CD4-positive, alpha-beta T cell (primary cell): Measurements from ENCODE around the gene MED15. TPM values are rescaled to one million over a fixed set of nuclear protein-coding genes. Genes with fewer than 3 reads are reported as not detected.

Experiments
- ATAC-seq: fragments of 200-7000 bp; cut with Tn5 transposase; one replicate; pipeline ENCODE4 v1.10.0; 2022; ENCODE audit warnings: mild to moderate bottlenecking; ENCODE audit not compliant: poor library complexity
- CTCF ChIA-PET: fragments of 350-600 bp; sonication (Branson Sonifier 250); formaldehyde crosslinking; loops from one replicate; lab custom pipeline; 2021; ENCODE audit warnings: antibody characterized with exemption, inconsistent platforms; lab: Charles Lee
- POLR2A ChIA-PET: fragments of 350-600 bp; sonication (Branson Sonifier 250); formaldehyde crosslinking; loops from one replicate; lab custom pipeline; 2021; ENCODE audit warnings: antibody characterized with exemption, inconsistent platforms; lab: Charles Lee
- DNase-seq, 14 experiments: peaks; one replicate each; pipeline ENCODE4 v3.0.0-alpha.2; 2013 to 2020; ENCODE audit warnings: mixed read lengths in 2 of 14
- H3K27ac ChIP-seq, 2 donors: one replicate each; pipeline versions ENCODE4 v1.5.1 to v1.7.0; 2013; ENCODE audit warnings: low read length in 2 of 2, low read depth in 1 of 2, mild to moderate bottlenecking in 1 of 2
- H3K27me3 ChIP-seq, 2 experiments: 1 replicate in 1 of 2; 2 replicates in 1 of 2; pipeline versions ENCODE4 v1.6.1 to v1.7.0; 2013; ENCODE audit warnings: low read length in 2 of 2, control low read depth in 1 of 2, mild to moderate bottlenecking in 1 of 2, moderate library complexity in 1 of 2; ENCODE audit not compliant: insufficient read depth in 2 of 2, control insufficient read depth in 1 of 2
- H3K36me3 ChIP-seq: one replicate; pipeline ENCODE4 v1.6.1; 2013; ENCODE audit warnings: low read length, control low read depth; ENCODE audit not compliant: insufficient read depth
- H3K4me1 ChIP-seq: one replicate; pipeline ENCODE4 v1.6.1; 2013; ENCODE audit warnings: low read length, control low read depth; ENCODE audit not compliant: insufficient read depth
- H3K4me3 ChIP-seq: one replicate; pipeline ENCODE4 v1.5.1; 2013; ENCODE audit warnings: mild to moderate bottlenecking, low read length, moderate library complexity
- H3K9me3 ChIP-seq, 2 experiments: 1 replicate in 1 of 2; 2 replicates in 1 of 2; pipeline versions ENCODE4 v1.6.1 to v1.7.0; 2013; ENCODE audit warnings: low read length in 2 of 2, mild to moderate bottlenecking in 2 of 2, control low read depth in 1 of 2, moderate library complexity in 1 of 2; ENCODE audit not compliant: control insufficient read depth in 1 of 2, insufficient read depth in 1 of 2
- H3K27ac Mint-ChIP-seq: one replicate; pipeline ENCODE4 v1.8.0; 2020; ENCODE audit warnings: mixed read lengths
- H3K27me3 Mint-ChIP-seq: one replicate; pipeline ENCODE4 v1.8.0; 2021; ENCODE audit warnings: mixed read lengths
- H3K36me3 Mint-ChIP-seq: one replicate; pipeline ENCODE4 v1.8.0; 2021; ENCODE audit warnings: low read depth, mixed read lengths
- H3K4me1 Mint-ChIP-seq: one replicate; pipeline ENCODE4 v1.8.0; 2021; ENCODE audit warnings: low read depth, mixed read lengths
- H3K4me3 Mint-ChIP-seq: one replicate; pipeline ENCODE4 v1.8.0; 2020; ENCODE audit warnings: mild to moderate bottlenecking, mixed read lengths
- H3K9me3 Mint-ChIP-seq: one replicate; pipeline ENCODE4 v1.8.0; 2020; ENCODE audit warnings: mixed read lengths
- intact Hi-C, 2 experiments: fragments of 100-400 bp; cut with DNase I in 1 of 2; cut with micrococcal nuclease in 1 of 2; formaldehyde crosslinking; loops; one replicate each; pipeline versions ENCODE4 v1.15.1 to v1.9.0; 2023 to 2025; cut with DNase I, micrococcal nuclease
- total RNA-seq, 174 experiments: library from RNA in 2 of 174; stranded (reverse) in 2 of 174; gene quantifications; one replicate each; pipeline ENCODE4 v1.2.3 and lab custom pipeline; 2021 to 2026
- TF ChIP-seq, protein P1 (sequence below): fragments of 200-600 bp; IDR thresholded peaks from one replicate; pipeline ENCODE4 v1.8.0; 2022; ENCODE audit warnings: antibody characterized with exemption, mild to moderate bottlenecking

Gene MED15
- total RNA-seq, 2 experiments from 2014 or later, result 181 to 191 TPM

DNA sequence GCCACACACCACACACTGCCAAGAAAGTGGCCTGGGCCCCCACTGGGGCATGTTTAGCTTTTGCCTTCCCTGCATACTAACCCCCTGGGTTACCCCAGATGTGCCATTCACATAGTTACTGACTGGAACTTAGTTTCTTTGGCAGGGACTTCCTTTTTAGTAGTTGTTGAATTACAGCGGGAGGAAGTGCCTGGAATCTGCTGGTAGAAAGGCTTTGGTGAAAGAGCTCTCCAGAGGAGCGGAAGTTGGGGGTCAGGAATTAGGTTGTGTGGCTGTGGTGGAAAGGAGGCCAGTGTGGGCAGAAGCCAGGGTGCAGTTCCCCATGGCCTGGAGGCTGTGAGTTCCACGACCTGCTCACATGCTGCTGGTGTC is 69.0 kb downstream of the MED15 start:
- Mint-ChIP-seq H3K27me3 (no peaks in the 10 kb centered on the region), H3K9me3 (no peaks in the 10 kb centered on the region), H3K4me3 (no peak overlapping the region), H3K36me3 (peaks cover 97% of the 10 kb centered on the region), H3K4me1 (peaks cover 67% of the 10 kb centered on the region), H3K27ac (peak overlapping the region; percentile 27)
- ATAC-seq (no peak), DNase-seq (peak in 1 of 14 experiments; percentile 2)
- TF ChIP-seq, protein P1, sequence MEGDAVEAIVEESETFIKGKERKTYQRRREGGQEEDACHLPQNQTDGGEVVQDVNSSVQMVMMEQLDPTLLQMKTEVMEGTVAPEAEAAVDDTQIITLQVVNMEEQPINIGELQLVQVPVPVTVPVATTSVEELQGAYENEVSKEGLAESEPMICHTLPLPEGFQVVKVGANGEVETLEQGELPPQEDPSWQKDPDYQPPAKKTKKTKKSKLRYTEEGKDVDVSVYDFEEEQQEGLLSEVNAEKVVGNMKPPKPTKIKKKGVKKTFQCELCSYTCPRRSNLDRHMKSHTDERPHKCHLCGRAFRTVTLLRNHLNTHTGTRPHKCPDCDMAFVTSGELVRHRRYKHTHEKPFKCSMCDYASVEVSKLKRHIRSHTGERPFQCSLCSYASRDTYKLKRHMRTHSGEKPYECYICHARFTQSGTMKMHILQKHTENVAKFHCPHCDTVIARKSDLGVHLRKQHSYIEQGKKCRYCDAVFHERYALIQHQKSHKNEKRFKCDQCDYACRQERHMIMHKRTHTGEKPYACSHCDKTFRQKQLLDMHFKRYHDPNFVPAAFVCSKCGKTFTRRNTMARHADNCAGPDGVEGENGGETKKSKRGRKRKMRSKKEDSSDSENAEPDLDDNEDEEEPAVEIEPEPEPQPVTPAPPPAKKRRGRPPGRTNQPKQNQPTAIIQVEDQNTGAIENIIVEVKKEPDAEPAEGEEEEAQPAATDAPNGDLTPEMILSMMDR, result no peak
- Histone ChIP-seq H3K4me1 (peaks cover 70% of the 10 kb centered on the region), H3K27ac (no peak overlapping the region), H3K4me3 (no peak overlapping the region), H3K9me3 (no peaks in the 10 kb centered on the region), H3K36me3 (peaks cover 97% of the 10 kb centered on the region), H3K27me3 (no peaks in the 10 kb centered on the region)
- POLR2A ChIA-PET, result interaction anchor here (2.7 kb wide), 1 partner anchor 10 kb away, joined by 9 read pairs; no protein-coding TSS in a partner anchor
- intact Hi-C loops, result no loop called here
- CTCF ChIA-PET, result interaction anchor here (2.1 kb wide), 1 partner anchor 12 kb away, joined by 8 read pairs; no protein-coding TSS in a partner anchor

DNA sequence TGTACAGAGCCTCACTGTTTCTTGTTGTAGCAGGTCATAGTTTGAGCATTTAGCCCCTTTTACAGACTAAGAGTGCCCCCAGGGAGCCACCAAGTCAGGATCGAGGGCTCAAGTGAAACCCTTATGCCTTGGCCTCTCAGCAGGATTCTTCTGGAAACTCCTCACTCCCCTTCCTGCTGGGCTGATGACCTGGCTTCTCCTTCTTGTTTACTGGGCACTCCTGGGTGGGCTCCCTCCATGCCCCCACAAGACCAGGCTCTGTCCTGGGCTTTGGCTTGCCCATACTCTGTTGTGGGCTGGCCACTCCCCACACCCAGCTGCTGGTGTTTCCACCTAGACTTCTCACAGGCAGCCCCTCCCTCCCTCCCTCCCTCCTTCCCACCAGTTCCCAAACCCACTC is 69.6 kb downstream of the MED15 start:
- Mint-ChIP-seq H3K27ac (peak overlapping the region; percentile 55), H3K4me1 (peaks cover 65% of the 10 kb centered on the region), H3K4me3 (peak overlapping the region; percentile 42), H3K36me3 (peaks cover 97% of the 10 kb centered on the region), H3K27me3 (no peaks in the 10 kb centered on the region), H3K9me3 (no peaks in the 10 kb centered on the region)
- peak in 2 of 14 experiments; percentile 2 to 31 for DNase-seq
- ChIA-PET CTCF (no interaction called here), POLR2A (interaction anchor here (2.7 kb wide), 1 partner anchor 10 kb away, joined by 9 read pairs; no protein-coding TSS in a partner anchor)
- Histone ChIP-seq H3K4me3 (no peak overlapping the region), H3K36me3 (peaks cover 97% of the 10 kb centered on the region), H3K4me1 (peaks cover 70% of the 10 kb centered on the region), H3K9me3 (no peaks in the 10 kb centered on the region), H3K27me3 (no peaks in the 10 kb centered on the region), H3K27ac (no peak overlapping the region)
- ATAC-seq, result no peak
- intact Hi-C loops, result no loop called here
- TF ChIP-seq, protein P1, result no peak

DNA sequence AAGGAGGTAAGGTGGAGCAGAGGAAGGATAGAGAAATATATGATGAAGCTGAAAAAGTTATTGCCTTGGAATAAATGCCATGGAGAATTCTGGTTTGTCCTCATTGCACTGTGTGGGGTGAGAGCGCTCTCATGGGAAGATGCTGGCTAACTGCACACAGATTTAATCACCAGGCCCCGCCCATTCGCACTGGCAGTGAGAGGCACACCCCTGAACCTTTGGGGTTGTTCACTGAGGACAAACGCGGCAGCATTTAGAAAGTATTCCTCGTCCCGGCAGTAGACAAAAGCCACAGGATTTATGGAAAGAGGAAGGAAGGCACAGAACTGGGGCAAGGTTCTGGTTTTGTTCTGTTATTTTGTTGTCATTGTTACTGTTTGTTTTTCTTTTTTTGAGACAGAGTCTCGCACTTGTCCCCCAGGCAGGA is 70.2 kb downstream of the MED15 start:
- H3K36me3 Mint-ChIP-seq, result peaks cover 92% of the 10 kb centered on the region
- Histone ChIP-seq H3K4me1 (peaks cover 69% of the 10 kb centered on the region), H3K4me3 (no peak overlapping the region), H3K27me3 (no peaks in the 10 kb centered on the region), H3K9me3 (no peaks in the 10 kb centered on the region), H3K27ac (no peak overlapping the region), H3K36me3 (peaks cover 97% of the 10 kb centered on the region)
- no peak overlapping the region for H3K4me3 Mint-ChIP-seq
- POLR2A ChIA-PET, result interaction anchor here (1.1 kb wide), 1 partner anchor 8 kb away, joined by 6 read pairs; no protein-coding TSS in a partner anchor
- intact Hi-C loops, result no loop called here
- DNase-seq (peak in 3 of 14 experiments; percentile 17 to 28 (median 19)), ATAC-seq (no peak)
- H3K27ac Mint-ChIP-seq, result peak overlapping the region; percentile 55
- H3K27me3 Mint-ChIP-seq, result no peaks in the 10 kb centered on the region
- no peaks in the 10 kb centered on the region for H3K9me3 Mint-ChIP-seq
- peaks cover 62% of the 10 kb centered on the region for H3K4me1 Mint-ChIP-seq
- TF ChIP-seq, protein P1, result no peak
- CTCF ChIA-PET, result no interaction called here
